CD1c-positive myeloid dendritic cell (primary cell): Measurements from ENCODE around the gene CPNE1.
"Not testable (repeated sequence)": the region's sequence is repeated elsewhere in the genome, so short reads cannot be mapped to it uniquely, and the experiment has no call there.

ENCODE experiments used
- DNase-seq: peaks from one replicate; pipeline ENCODE4 v3.0.0-alpha.2; 2016; ENCODE audit errors: extremely low spot score

CPNE1 gene

DNA sequence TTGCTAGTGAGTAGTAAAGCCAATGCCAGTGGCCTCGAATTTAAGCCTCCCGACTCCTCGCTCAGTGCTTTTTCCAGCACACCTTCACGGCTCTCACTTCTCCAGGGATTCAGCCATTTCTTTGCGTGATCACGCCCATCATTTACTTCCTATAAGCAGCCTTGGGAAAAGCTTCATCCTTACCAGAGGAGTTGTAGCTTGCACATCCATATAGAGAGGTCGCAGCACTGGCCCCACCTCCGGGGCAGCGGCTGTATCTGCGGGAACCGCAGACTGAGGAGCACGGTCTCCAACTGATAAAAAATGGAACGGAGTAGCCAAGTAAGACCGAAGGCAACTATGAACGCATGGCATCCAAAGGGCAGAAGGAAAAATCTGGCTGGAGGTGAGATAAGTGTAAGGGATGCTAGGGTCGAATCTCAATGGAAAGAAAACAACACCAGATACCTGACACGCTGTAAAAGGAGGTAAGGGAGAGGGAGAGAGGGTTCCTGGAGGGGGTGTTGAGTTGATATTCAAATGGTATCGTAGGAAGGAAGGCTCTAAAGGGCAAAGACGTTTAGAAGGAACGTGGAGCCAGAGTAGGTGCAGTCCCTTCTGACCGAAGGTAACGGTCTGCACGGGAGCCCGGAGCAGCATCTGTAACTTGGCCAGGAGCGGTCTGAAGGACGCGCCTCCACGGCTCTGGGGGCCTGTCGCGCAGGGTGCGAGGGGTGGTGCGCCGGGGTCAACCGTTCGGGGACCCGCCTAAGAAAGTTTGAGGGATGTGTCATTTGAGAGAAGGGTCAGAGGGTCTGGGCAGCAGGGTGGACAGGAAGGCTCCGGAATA is 33.8 kb upstream of the CPNE1 start:
- no peak for DNase-seq

DNA sequence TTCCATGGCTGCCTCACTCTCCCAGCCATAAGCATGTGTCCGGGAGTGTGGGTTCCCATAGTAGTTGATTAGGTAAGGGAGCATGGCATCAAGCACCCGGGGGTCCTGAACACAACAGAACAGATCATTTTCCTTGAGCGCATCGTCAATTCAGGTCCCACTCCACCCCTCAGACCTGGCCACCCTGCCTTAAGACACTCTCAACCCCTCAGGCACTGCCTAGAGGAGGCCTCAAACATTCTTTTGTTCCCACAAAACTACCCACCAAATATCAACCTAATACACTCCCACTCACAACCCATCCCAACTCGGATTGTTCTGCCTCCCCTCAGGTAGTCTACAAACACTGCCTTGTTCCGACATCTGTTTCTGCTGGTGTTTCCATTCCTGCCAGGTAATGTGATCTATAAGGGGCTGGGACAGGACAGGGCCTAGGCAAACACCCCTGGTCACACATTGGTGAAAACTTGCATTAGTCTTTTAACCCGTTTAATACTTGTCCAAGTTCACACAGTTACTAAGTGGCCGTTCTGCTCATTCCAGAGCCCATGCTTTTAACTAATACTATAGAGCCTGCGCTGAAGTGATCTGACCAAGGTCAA is 33.1 kb upstream of the CPNE1 start:
- no peak for DNase-seq

DNA sequence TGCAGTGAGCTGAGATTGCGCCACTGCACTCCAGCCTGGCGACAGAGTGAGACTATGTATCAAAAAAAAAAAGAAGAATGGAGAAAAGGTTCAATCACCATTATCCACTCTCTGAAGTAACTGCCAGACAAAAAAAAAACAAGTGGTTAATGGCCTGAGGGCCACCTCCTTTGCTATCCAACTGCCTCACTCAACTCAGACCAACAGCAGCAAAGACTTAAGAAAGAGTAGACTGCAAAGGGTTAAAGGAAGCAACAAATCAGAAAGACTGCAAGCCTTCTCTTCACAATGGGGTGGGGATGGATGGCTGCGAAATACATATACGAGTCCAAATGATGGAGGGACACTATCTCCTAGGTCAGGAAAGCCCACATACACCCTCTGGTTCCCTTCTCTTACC is 31.3 kb upstream of the CPNE1 start:
- no peak for DNase-seq

DNA sequence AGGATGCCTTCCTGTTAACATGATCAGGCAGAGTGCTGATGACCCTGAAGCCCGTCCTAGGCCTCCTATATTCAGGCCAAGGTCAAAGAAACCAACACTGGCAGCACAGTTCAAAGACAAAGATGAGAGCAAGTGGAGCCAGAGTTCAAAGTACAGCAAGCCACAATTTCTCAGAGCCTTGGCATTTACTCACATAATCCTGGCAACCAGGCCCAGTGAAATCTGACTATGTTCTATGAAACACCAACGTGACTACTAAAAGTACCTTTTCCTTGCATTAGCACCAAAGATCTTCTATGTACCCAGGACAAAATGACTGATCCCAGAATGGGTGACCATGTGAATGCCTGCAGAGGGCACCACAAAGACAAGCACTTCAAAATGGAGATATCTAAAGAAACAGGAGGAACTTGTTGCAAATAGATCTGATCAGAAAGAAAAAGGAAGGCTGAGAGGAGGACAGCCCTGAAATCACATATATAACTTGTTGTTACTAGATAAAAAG is 30.6 kb upstream of the CPNE1 start:
- no peak for DNase-seq

DNA sequence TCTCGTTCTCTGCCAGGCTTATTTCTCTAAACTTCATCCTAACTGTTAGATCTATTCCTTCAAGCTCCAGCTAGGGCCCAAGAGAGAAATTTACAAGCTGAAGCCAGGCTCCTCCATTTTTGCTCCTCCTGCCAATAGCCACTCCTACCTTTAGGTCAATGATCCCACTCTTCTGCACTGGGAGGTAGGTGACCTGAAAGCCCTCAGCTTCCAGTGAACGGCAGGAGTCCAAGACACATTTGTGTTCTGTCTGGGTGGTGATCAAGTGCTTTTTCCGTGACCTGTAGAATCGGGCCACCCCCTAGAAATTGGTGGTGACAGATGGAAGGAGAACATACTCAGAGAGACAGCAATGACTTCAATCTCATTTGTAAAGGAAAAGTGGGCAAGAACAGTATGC is 25.6 kb upstream of the CPNE1 start:
- no peak for DNase-seq

DNA sequence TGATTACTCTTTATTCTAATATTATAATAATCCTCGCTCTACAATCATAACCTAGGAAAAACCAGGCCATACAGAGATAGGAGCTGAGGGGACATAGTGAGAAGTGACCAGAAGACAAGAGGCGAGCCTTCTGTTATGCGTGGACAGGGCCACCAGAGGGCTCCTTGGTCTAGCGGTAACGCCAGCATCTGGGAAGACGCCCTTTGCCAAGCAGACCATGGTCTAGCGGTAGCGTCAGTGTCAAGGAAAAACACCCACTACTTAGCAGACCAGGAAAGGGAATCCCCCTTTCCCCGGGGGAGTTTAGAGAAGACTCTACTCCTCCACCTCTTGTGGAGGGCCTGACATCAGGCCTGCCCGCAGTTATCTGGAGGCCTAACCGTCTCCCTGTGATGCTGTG is 22.2 kb upstream of the CPNE1 start:
- not testable (repeated sequence) for DNase-seq

DNA sequence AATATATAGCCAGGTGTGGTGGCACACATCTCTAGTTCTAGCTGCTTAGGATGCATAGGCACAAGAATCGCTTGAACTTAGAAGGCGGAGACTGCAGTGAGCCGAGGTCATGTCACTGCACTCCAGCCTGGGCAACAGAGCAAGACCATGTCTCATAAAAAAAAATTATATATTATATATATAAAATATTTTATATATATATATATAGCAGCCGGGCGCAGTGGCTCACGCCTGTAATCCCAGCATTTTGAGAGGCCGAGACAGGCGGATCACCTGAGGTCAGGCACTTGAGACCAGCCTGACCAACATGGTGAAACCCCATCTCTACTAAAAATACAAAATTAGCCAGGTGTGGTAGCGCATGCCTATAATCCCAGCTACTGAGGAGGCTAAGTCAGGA is 20.7 kb upstream of the CPNE1 start:
- DNase-seq, result not testable (repeated sequence)

DNA sequence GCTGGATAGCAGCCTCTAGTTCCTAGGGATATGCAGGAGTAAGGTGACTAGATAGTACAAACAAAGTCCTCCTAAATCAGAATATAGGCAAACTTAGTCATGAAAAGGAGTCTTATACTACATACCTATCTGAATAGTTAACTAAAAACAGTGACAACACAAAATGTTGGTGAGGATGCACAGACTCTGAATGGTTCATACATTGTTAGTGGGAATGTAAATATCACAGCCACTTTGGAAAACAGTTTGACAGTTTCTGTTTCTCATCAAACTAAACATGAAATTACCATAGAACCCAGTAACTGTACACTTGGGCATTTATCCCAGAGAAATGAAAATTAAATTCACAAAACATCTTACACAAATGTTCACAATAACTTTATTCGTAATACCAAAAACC is 17.3 kb upstream of the CPNE1 start:
- no peak for DNase-seq

DNA sequence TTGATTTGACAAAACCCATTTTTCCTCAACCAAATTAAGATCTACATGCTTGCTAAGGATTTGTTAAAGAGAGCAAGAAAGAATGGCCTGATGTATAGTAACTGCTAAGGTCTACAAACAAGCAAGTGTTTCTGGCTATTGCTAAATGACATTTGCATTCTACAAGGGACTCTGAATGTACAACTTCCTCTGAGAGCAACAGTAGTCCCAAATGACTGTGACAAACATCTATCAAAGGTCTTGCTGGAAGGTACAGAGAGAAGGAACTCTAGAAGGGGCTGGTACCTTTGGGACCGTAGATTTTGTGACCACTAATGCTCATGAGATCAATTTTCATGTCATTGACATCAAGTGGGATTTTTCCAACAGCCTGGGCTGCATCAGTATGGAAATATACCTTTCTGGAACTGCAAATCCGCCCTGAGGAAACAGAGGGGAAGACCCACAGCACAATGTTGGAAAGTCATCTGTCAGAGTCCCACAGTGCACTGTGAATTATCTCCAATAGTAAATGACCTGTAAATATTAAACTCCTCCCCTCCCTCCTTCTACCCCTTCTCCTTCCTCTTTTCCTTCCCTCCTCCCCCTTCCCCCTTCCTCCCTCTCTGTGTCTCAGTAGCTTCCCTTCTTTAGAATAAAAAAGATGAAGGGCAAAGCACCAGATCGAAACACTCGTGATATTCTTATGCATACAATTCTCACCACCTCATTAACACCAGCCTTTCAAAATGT is 15.9 kb upstream of the CPNE1 start:
- peak; percentile 16 for DNase-seq

DNA sequence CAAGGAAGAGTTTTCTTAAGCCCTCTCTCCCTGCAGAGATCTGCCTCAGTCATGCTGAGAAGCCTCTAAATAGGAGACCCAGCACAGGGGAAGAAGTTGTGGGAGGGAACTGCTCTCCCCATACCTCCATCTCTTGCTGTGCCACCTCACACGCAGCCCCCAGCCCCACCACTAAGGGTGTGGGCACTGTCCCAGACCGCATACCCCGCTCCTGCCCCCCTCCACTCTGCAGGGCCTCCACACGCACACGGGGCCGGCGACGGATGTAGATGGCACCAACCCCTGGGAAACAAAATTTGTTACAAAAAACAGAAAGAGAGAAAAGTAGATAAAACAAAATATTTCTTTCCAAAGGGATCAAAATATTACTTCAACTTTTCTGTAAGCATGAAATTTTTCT is 10.2 kb upstream of the CPNE1 start:
- no peak for DNase-seq

DNA sequence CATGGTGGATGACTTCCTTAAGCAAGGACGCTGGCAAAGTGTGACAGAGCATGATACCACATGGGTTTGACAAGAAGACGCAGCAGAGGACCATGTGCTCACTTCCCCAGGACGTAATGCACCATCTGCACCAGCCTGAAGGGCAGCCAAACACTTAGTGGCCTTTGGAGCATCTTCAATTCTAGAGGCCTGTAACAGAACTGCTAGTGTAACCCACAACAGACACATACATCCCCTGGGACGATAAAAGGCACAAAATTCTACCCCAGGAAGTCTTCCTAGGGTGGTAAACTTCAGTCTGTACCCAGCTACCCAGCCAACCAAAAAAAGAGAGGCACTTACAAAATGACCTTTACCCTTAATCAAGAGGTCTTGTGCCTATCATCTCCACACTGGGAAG is 9.2 kb upstream of the CPNE1 start:
- no peak for DNase-seq

DNA sequence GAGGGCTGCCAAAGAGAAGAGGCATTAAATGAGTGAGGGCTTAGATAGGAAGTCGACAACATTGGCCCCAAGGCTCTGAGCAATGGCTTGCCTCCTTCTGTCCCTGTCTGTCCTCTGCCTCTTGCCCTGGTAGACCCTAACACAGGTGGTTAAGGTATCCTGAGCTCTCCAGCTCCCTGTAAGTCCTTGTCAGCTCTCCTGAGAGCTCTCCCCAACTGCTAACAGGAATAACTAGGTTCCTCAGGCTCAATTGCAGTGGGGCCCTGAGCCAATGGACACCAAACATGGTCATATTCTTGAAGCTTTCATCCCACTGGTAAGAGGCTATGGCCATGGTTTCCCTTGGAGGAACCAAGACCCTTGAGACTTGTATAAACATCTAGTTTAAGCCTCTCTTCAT is 5.0 kb upstream of the CPNE1 start:
- no peak for DNase-seq

DNA sequence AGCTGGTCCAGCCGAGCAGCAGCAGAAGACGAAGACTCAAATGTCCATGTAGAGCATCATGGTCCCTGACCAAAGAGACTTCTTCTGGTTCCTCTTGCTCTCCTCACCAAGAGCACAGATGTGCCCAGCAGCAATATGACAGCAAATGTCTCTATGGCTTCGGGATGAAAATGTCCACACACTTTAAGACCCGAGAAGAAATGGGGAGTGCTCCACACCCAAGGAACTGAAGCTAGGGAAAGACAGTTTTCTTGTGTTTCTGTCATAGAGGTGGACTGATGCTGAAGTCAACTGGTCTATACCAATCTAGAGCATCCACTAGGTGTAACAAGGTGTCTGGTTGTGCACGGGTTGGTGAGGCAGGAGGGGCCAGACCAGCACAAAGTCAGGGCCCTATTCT is 4.5 kb upstream of the CPNE1 start:
- DNase-seq, result no peak

DNA sequence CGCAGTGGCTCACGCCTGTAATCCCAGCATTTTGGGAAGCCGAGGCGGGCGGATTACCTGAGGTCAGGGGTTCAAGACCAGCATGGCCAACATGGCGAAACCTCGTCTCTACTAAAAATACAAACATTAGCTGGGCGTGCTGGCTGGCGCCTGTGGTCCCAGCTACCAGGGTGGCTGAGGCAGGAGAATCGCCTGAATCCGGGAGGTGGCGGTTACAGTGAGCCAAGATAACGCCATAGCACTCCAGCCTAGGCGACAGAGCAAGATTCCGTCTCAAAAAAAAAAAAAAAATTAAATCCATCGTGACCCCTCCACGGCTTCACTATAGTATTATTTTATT is 1.2 kb upstream of the CPNE1 start:
- DNase-seq, result no peak

DNA sequence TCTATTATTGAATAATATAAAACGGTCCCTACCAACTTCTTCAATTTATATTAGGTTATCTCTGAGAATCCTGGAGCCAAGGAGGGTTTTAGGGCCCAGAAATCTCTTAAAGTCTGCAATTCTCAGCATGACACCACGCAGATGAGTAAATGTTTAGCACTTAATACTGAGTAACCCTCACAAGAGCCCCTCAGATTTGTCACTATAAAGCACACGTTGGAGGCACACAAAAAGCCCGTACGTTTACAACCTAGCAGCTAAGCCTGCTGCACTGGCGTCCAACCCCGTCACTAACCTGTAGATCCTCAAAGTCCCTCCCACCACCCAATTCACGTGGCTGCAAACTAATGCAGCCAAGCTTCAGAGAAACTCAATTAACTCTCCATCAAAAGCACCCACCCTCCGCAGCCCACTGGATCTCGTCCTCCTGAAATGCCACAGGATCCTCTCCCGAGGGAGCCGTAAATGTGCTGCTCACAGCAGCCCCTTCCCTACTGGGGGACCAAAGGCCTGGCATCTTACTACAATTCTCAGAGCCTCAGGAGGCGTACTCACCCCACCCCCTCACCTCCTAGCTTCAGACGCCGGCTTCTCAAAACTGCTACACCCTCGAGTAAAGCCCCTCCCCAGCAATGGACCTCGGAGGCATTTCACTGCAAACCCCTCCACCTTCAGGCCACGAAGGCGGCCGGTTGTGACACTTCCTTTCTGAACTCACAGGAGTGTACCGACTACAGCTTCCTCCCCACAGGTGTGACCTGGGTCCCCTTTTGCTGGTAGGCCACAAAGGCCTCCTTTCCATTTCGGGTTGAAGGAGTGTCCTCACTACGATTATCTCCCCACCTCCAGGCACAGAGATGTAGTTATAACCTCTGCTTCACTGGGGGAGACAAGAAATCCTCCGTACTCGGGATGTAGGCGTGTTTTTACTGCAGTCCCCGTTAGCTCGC is 909 bp downstream of the CPNE1 start:
- peak; percentile 52 for DNase-seq

DNA sequence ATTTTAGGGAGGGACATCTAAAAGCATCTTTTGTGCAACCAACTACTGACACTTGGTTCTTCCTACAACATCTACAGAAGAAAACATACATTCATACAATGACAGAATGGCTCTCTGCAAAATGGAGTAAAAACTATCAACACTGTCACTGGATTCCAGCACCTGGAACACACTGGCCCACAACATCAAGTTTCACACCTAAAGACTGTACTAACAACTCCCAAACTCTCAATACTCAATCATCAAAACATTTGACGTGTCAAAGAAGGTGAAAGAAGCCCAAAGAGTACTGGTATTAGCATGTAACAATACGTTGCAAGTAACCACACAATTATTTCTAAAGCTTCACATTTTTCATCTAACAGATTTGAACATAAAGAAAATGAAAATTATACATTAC is 2.1 kb downstream of the CPNE1 start:
- no peak for DNase-seq

DNA sequence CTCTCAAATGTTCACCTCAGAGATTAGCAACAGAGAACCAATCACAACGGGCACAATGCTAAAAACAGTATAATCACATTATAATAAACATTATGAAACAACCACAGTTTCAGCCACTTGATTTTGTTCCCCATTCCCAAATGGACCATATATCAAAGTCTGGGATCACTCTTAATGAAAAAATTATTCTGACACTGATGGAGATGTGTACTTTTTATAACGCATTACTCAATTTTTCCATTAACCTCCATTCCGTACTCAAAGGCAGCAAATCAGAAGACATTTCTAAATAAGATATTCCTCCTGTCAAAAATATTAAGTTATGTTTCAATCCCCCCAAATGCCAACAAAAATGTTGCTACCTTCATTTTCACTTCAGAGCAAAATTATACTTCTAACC is 2.8 kb downstream of the CPNE1 start:
- peak; percentile 15 for DNase-seq

DNA sequence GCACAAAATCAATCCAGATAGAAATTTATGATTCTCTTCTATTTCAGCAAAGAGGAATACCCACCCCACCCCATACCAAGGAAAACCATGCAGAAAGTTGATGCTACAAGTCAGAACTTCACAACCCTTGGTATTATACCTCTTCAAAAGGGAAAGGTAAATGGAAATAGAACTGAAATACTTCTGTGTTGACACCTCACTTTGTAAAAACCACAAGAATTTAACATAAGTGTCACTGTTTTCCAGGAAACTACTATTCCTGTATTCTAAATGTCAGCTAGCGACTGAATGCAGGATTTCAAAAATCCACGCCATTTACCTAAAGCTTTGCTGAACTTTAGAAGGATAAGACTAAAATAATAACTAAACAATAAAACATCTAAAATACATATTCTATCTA is 3.6 kb downstream of the CPNE1 start:
- peak; percentile 9 for DNase-seq

DNA sequence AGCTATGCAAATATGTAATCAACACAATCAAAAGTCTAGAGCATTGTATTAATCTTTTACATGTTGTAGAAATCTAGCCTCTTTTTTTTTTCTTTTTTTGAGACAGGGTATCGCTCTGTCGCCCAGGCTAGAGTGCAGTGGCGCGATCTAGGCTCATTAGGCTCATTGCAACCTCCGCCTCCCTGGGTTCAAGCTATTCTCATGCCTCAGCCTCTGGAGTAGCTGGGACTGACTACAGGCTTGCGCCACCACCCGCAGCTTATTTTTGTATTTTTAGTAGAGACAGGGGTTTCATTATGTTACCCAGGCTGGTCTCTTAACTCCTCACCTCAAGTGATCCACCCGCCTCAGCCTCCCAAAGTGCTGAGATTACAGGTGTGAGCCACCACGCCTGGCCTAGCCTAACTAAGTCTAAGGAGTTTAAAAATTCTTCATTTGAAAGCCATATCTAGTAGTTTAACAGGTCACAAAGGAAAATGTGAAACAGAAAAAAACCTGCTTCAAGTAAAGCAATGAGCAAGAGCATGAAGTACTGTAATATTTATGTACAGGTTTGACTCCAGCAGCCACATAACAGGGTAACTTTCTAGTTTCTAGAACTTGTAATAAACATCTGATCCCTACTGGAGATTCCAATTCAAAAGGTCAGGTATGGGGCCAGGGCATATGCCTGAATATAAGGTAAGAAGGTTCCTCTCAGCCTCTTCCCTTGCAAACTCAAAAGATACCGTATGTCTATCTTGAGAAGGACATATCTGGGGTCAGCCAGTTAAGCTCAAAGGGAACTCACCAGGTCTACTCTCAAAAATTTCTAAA is 4.4 kb downstream of the CPNE1 start:
- no peak for DNase-seq

DNA sequence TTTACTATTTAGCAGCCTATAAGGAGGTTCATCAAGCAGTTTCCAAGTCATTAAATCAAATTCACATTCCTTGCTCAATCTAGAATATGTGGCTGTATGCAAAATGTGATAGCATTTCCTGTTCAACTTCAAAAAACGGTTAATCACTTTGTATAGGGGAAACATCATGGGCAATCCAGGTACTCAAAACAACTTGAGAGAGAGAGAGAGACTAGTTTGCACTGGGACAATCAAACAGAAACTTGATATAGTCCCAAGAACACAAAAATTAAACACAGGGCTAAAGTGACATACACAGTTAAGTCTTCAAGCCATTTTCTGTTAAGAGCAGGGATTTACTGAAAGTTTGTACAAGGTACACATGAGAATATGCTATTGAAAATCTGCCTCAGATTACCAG is 7.4 kb downstream of the CPNE1 start:
- DNase-seq, result no peak

DNA sequence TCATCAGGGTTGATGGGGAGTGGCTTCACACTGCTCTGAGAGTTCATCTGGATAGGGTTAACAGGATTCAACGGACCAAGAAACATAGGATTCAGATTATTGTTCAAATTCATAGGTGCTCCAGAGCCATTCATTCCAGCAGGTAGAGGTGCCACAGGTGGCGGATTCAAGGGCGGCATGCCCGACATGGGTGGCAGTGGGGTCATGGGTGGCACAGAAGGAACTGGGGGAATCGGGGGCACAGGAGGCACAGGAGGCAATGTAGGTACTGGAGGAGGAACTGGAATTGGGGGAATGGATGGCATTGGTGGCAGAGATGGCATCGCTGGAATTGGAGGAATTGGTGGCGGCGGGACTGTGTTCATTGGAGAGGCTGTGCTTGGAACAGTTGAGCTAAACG is 10.3 kb downstream of the CPNE1 start:
- DNase-seq, result no peak
